Measurements from ENCODE around the gene SLC30A7.

- TF ChIP-seq CTCF (IDR thresholded peaks at IDR 0.05): no peak
- TF ChIP-seq ZFX (IDR thresholded peaks at IDR 0.05; ENCODE audit: borderline replicate concordance): no peak
Measured at GRCh38 chr1:100959502-100960060, 63.7 kb downstream of the SLC30A7 start.
